GM12872 (cell line): ENCODE data around the gene FRMD4A.

Source experiments
- TF ChIP-seq, protein P1 (sequence below): IDR thresholded peaks from 3 replicates; pipeline ENCODE4 v1.5.1; 2011; ENCODE audit warnings: low read depth, mild to moderate bottlenecking, low read length, moderate library complexity; ENCODE audit not compliant: insufficient read depth

The FRMD4A gene

GRCh38 chr10:14072541-14072940, 258.2 kb downstream of the FRMD4A start:
- TF ChIP-seq, protein P1, sequence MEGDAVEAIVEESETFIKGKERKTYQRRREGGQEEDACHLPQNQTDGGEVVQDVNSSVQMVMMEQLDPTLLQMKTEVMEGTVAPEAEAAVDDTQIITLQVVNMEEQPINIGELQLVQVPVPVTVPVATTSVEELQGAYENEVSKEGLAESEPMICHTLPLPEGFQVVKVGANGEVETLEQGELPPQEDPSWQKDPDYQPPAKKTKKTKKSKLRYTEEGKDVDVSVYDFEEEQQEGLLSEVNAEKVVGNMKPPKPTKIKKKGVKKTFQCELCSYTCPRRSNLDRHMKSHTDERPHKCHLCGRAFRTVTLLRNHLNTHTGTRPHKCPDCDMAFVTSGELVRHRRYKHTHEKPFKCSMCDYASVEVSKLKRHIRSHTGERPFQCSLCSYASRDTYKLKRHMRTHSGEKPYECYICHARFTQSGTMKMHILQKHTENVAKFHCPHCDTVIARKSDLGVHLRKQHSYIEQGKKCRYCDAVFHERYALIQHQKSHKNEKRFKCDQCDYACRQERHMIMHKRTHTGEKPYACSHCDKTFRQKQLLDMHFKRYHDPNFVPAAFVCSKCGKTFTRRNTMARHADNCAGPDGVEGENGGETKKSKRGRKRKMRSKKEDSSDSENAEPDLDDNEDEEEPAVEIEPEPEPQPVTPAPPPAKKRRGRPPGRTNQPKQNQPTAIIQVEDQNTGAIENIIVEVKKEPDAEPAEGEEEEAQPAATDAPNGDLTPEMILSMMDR, result no peak

DNA sequence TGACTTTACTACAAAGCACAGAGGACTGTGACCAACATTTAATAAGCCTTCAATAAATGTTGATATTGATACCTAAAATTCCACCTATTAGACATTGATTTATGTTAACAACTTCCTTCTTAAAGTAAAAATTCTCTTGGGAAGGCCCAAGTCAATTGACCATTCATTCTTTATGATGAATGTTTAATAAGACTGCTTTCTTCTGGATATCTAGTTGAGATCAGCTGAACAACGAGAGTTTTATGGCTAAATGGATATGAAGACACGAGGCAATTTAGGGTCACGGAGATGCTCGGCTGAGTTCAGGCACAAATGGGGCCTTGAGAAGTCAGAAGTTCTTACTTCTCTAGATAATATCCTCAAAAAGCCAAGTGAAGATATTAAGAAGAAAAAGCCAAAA, 258.8 kb downstream of the FRMD4A start:
- TF ChIP-seq, protein P1, result no peak

DNA sequence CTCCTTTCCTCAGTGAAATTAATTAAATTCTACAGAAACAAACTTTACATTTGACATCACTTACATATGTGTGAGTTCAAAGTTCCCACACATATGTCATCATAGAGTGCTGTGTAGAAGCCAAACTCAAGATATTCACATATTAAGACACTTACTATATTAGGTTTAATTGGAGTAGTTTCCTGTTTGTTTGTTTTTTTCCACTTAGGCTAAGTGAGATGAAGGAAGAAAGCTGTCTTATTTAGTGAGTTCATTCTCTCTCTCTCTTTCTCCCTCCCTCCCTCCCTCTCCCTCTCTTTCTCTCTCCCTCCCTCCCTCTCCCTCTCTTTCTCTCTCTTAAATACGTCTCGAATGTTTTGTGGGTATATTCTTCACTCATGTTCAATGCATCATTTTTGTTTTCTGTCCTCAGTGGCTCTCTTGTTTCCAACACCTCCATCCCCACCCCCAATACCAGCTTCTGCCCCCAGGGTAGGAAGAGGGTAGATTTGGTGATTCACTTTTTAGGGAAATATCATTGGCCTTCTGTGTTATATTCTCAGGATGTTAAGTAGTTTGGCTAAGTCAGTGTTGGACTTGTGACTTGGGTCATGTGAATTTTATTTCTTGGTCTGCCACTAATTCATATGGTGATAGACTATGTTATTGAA, 262.0 kb downstream of the FRMD4A start:
- TF ChIP-seq, protein P1, result no peak

- TF ChIP-seq, protein P1, result no peak
Measured at GRCh38 chr10:14066106-14066505, 264.6 kb downstream of the FRMD4A start.

DNA sequence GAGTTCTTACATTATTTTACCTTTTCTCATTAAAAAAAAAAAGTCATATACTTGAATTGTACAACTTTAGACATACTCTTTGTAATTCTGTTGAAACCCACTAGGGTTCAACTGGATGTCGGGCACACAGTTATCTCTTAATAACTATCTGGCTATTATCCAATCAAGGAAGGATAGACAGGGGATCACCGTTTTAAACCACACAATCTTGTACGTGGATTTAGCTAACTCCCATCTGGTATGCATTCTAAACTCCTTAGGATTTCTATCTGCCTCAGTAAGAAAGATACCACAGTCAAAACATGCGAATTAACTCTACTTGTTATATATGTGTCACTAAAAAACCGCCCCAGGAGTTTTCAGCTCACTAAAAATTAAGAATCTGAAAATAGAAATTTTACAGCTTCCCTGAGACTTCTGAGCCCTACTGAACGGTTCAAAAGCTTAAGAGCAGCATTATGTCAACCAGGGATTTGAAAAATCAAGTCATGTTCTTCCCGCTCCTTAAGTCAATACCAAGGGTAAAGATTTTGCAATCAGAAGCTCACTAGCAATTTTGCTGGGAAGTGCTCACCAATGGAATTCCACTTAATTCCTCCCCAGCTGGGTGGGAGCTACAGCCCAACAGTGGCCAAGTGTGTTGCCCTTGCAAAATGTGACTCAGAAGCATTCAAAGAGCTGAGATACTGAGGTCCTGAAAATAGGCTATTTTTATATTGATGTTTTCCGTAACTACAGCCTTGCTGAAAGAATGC, 267.0 kb downstream of the FRMD4A start:
- TF ChIP-seq, protein P1, result no peak

GRCh38 chr10:14062528-14063260, 268.0 kb downstream of the FRMD4A start:
- TF ChIP-seq, protein P1, result no peak

- TF ChIP-seq, protein P1, result no peak
Measured at GRCh38 chr10:14060320-14061070, 270.2 kb downstream of the FRMD4A start.
